B cell (primary cell): ENCODE measurements around the gene SAFB. TPM values are rescaled to one million over a fixed set of nuclear protein-coding genes. Genes with fewer than 3 reads are reported as not detected.

Experiments used
- ATAC-seq: fragments of 200-7000 bp; cut with Tn5 transposase; one replicate; pipeline ENCODE4 v1.10.0; 2021; ENCODE audit warnings: low read depth, mild to moderate bottlenecking, moderate number of reproducible peaks, moderate library complexity
- CTCF ChIA-PET: fragments of 350-600 bp; sonication (Branson Sonifier 250); formaldehyde crosslinking; loops from one replicate; lab custom pipeline; 2021; ENCODE audit warnings: antibody characterized with exemption, inconsistent platforms; lab: Charles Lee
- POLR2A ChIA-PET: fragments of 350-600 bp; sonication (Branson Sonifier 250); formaldehyde crosslinking; loops from one replicate; lab custom pipeline; 2021; ENCODE audit warnings: antibody characterized with exemption; lab: Charles Lee
- DNase-seq: peaks from one replicate; pipeline ENCODE4 v3.0.0; 2013
- H2AFZ ChIP-seq: 2 replicates; pipeline ENCODE4 v1.6.1; 2012; ENCODE audit warnings: mild to moderate bottlenecking, low read depth, low read length; ENCODE audit not compliant: insufficient read depth, poor library complexity, severe bottlenecking
- H3K27ac ChIP-seq, 2 donors: 1 replicate in 1 of 2; 2 replicates in 1 of 2; pipeline ENCODE4 v1.5.1; 2012 to 2013; ENCODE audit warnings: low read length in 2 of 2, mild to moderate bottlenecking in 2 of 2, moderate library complexity in 1 of 2
- H3K27me3 ChIP-seq, 4 experiments: fragments of 200-600 bp in 1 of 4; sonication (generic) in 1 of 4; replicated peaks in 1 of 4; 1 replicate in 2 of 4; 2 replicates in 2 of 4; pipeline versions ENCODE4 v1.6.1 to v1.7.0; 2013 to 2016; ENCODE audit warnings: low read length in 3 of 4, mild to moderate bottlenecking in 2 of 4, mixed read lengths in 1 of 4, moderate library complexity in 1 of 4; ENCODE audit not compliant: insufficient read depth in 4 of 4, control insufficient read depth in 3 of 4; ENCODE audit errors: control extremely low read depth in 1 of 4
- H3K36me3 ChIP-seq, 2 experiments: replicated peaks in 1 of 2; 1 replicate in 1 of 2; 2 replicates in 1 of 2; pipeline versions ENCODE4 v1.6.1 to v1.7.1; 2013; ENCODE audit warnings: low read length in 1 of 2; ENCODE audit not compliant: insufficient read depth in 2 of 2, control insufficient read depth in 1 of 2; ENCODE audit errors: control extremely low read depth in 1 of 2, extremely low read depth in 1 of 2
- H3K4me1 ChIP-seq, 2 donors: fragments of 200-600 bp in 1 of 2; sonication (generic) in 1 of 2; 1 replicate in 1 of 2; 2 replicates in 1 of 2; pipeline versions ENCODE4 v1.5.1 to v1.6.1; 2013 to 2017; ENCODE audit warnings: low read length in 2 of 2; ENCODE audit not compliant: control insufficient read depth in 2 of 2, insufficient read depth in 2 of 2
- H3K4me2 ChIP-seq: replicated peaks from 2 replicates; pipeline ENCODE3; 2012; ENCODE audit warnings: mild to moderate bottlenecking, low read depth, low read length; ENCODE audit not compliant: poor library complexity, severe bottlenecking
- H3K4me3 ChIP-seq, 5 experiments: fragments of 200-600 bp in 1 of 5; sonication (generic) in 1 of 5; 1 replicate in 3 of 5; 2 replicates in 2 of 5; pipeline versions ENCODE4 v1.5.1 to v1.7.0; 2011 to 2016; ENCODE audit warnings: low read length in 4 of 5, mild to moderate bottlenecking in 4 of 5, low read depth in 2 of 5, control low read depth in 1 of 5, moderate library complexity in 1 of 5; ENCODE audit not compliant: insufficient read depth in 1 of 5; ENCODE audit errors: control extremely low read depth in 1 of 5, extremely low read depth in 1 of 5
- H3K79me2 ChIP-seq: fragments of 200-600 bp; sonication (generic); one replicate; pipeline ENCODE4 v1.6.0; 2016; ENCODE audit warnings: low read length; ENCODE audit not compliant: control insufficient read depth, insufficient read depth
- H3K9ac ChIP-seq: fragments of 200-600 bp; sonication (generic); 2 replicates; pipeline ENCODE4 v1.6.1; 2017; ENCODE audit warnings: mild to moderate bottlenecking, low read length, moderate library complexity
- H3K9me3 ChIP-seq, 3 donors: one replicate each; pipeline versions ENCODE4 v1.6.1 to v1.7.1; 2013; ENCODE audit warnings: low read length in 2 of 3; ENCODE audit not compliant: control insufficient read depth in 2 of 3, insufficient read depth in 1 of 3; ENCODE audit errors: control extremely low read depth in 1 of 3
- H4K20me1 ChIP-seq: 2 replicates; pipeline ENCODE4 v1.6.0; 2012; ENCODE audit warnings: mild to moderate bottlenecking, low read length; ENCODE audit not compliant: insufficient read depth, control insufficient read depth, poor library complexity, severe bottlenecking
- H3K27ac Mint-ChIP-seq: one replicate; pipeline ENCODE4 v1.8.0; 2021; ENCODE audit warnings: mixed read lengths
- H3K27me3 Mint-ChIP-seq: one replicate; pipeline ENCODE4 v1.8.0; 2021; ENCODE audit warnings: mixed read lengths
- H3K4me1 Mint-ChIP-seq: one replicate; pipeline ENCODE4 v1.8.0; 2021; ENCODE audit warnings: mixed read lengths
- H3K4me3 Mint-ChIP-seq: one replicate; pipeline ENCODE4 v1.8.0; 2021; ENCODE audit warnings: mixed read lengths
- H3K9me3 Mint-ChIP-seq: one replicate; pipeline ENCODE4 v1.8.0; 2022; ENCODE audit warnings: mixed read lengths; ENCODE audit not compliant: insufficient read depth
- EZH2 ChIP-seq: IDR thresholded peaks from 2 replicates; pipeline ENCODE4 v1.6.1; 2012; ENCODE audit warnings: borderline replicate concordance, low read depth, mild to moderate bottlenecking, moderate library complexity, low read length; ENCODE audit not compliant: insufficient read depth, poor library complexity, severe bottlenecking
- WGBS: methylation state at CpG from one replicate; pipeline ENCODE4 v1.1.5; 2013; ENCODE audit warnings: missing lambda C conversion rate; ENCODE audit not compliant: insufficient coverage; 5-methylcytosine and 5-hydroxymethylcytosine counted together
- intact Hi-C: fragments of 100-400 bp; cut with micrococcal nuclease; formaldehyde crosslinking; loops from one replicate; pipeline ENCODE4 v1.10.0; 2022
- polyA plus RNA-seq: library from polyadenylated mRNA; depleted of rRNA; stranded (reverse); fragments of >200 nt; gene quantifications from 2 replicates; pipeline ENCODE4 v1.2.3, GENCODE V29; 2012
- total RNA-seq, 2 donors: library from RNA; stranded (reverse); fragments of 120-200 nt in 1 of 2; gene quantifications; 1 replicate in 1 of 2; 2 replicates in 1 of 2; pipeline versions ENCODE4 v1.2.3 to v1.2.4, GENCODE V29; 2013 to 2022
- TF ChIP-seq, protein P1 (sequence below): fragments of 200-600 bp; IDR thresholded peaks from one replicate; pipeline ENCODE4 v1.8.0; 2022; ENCODE audit warnings: antibody characterized with exemption, mild to moderate bottlenecking

The SAFB gene
- total and polyA plus RNA-seq, 2 donors (not counting 1 experiment from before 2014, with no cell fraction given) = 91.0 to 221 TPM

GRCh38 chr19:5677580-5677979 lies 54.7 kb downstream of the SAFB start:
- peak overlapping the region; percentile 50 for H3K27ac Mint-ChIP-seq
- Histone ChIP-seq H3K4me3 (no peak overlapping the region), H3K27me3 (no peaks in the 10 kb centered on the region), H3K9ac (no peak overlapping the region), H3K9me3 (peaks cover 0 to 3% (median 0%) of the 10 kb centered on the region in 3 donors), H3K4me1 (peaks cover 14 to 17% of the 10 kb centered on the region in 2 donors), H3K36me3 (no peaks in the 10 kb centered on the region), H3K79me2 (peaks cover 12% of the 10 kb centered on the region), H3K27ac (no peak overlapping the region), H2AFZ (no peak overlapping the region), H4K20me1 (no peaks in the 10 kb centered on the region), H3K4me2 (no peak overlapping the region)
- no peaks in the 10 kb centered on the region for H3K27me3 Mint-ChIP-seq
- WGBS = 100% methylated on average over 9 of the region's 9 CpGs
- intact Hi-C loops = no loop called here
- TF ChIP-seq EZH2 = no peak
- TF ChIP-seq, protein P1, sequence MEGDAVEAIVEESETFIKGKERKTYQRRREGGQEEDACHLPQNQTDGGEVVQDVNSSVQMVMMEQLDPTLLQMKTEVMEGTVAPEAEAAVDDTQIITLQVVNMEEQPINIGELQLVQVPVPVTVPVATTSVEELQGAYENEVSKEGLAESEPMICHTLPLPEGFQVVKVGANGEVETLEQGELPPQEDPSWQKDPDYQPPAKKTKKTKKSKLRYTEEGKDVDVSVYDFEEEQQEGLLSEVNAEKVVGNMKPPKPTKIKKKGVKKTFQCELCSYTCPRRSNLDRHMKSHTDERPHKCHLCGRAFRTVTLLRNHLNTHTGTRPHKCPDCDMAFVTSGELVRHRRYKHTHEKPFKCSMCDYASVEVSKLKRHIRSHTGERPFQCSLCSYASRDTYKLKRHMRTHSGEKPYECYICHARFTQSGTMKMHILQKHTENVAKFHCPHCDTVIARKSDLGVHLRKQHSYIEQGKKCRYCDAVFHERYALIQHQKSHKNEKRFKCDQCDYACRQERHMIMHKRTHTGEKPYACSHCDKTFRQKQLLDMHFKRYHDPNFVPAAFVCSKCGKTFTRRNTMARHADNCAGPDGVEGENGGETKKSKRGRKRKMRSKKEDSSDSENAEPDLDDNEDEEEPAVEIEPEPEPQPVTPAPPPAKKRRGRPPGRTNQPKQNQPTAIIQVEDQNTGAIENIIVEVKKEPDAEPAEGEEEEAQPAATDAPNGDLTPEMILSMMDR = no peak
- H3K4me1 Mint-ChIP-seq = peaks cover 25% of the 10 kb centered on the region
- H3K4me3 Mint-ChIP-seq = no peak overlapping the region
- POLR2A ChIA-PET = no interaction called here
- peak; percentile 23 for DNase-seq
- no peaks in the 10 kb centered on the region for H3K9me3 Mint-ChIP-seq
- CTCF ChIA-PET = no interaction called here
- no peak for ATAC-seq

DNA sequence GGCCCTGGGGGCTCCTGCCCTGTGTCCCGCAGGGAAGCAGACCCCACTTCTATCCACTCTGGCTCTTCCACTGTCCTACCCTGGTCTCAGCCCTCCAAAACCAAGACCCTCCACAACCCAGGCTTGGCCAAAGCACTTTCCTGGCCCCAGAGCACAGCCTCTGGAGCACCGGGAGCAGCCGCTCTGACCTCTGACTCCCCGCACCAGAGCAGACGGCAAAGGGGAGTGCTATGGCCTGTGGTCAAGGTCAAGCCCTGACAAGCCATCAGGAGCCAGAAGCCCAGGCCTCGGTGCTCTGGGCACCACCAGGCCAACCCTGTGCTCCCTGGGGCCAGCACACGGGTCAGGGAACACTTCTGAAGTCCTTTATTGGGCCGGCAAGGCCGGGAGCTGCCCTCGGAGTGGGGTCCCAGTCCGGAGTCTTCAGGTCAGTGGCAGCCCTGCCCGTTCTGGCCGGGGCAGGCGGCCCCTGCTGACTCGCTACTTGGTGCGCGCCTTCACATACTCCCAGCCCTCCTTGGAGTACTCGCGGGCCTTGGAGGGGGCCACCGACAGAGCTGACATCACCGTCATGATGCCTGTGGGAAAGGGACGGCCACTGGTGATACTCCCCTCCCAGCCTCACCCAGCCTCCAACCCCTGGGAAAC lies 55.3 kb downstream of the SAFB start:
- H3K4me1 ChIP-seq = peaks cover 14 to 17% of the 10 kb centered on the region in 2 donors
- DNase-seq (peak; percentile 29), ATAC-seq (no peak)
- no peaks in the 10 kb centered on the region for H3K36me3 ChIP-seq
- H3K4me2 ChIP-seq = no peak overlapping the region
- no peak overlapping the region for H2AFZ ChIP-seq
- H4K20me1 ChIP-seq = no peaks in the 10 kb centered on the region
- Mint-ChIP-seq H3K9me3 (no peaks in the 10 kb centered on the region), H3K4me3 (peak overlapping the region; percentile 13), H3K4me1 (peaks cover 25% of the 10 kb centered on the region), H3K27ac (no peak overlapping the region), H3K27me3 (no peaks in the 10 kb centered on the region)
- CTCF ChIA-PET = no interaction called here
- no peak overlapping the region for H3K27ac ChIP-seq
- no peak overlapping the region for H3K9ac ChIP-seq
- intact Hi-C loops = no loop called here
- H3K79me2 ChIP-seq = peaks cover 12% of the 10 kb centered on the region
- POLR2A ChIA-PET = no interaction called here
- 97% methylated on average over 20 of the region's 22 CpGs for WGBS
- TF ChIP-seq, protein P1 = no peak
- no peak for TF ChIP-seq EZH2
- H3K4me3 ChIP-seq = no peak overlapping the region
- H3K9me3 ChIP-seq = peaks cover 0 to 3% (median 0%) of the 10 kb centered on the region in 3 donors
- H3K27me3 ChIP-seq = no peaks in the 10 kb centered on the region
